GM18868 (cell line): ENCODE measurements around the gene CDC42BPB.
"Not testable (repeated sequence)": the region's sequence is repeated elsewhere in the genome, so short reads cannot be mapped to it uniquely, and the experiment has no call there.

Experiments
- ATAC-seq: cut with Tn5 transposase; IDR thresholded peaks from one replicate; pipeline ENCODE4 v1.9.1; 2021; ENCODE audit warnings: mild to moderate bottlenecking, moderate library complexity; ENCODE audit not compliant: unreplicated experiment

CDC42BPB gene

GRCh38 chr14:102905116-102906108, 151.9 kb downstream of the CDC42BPB start:
- ATAC-seq: no peak

DNA sequence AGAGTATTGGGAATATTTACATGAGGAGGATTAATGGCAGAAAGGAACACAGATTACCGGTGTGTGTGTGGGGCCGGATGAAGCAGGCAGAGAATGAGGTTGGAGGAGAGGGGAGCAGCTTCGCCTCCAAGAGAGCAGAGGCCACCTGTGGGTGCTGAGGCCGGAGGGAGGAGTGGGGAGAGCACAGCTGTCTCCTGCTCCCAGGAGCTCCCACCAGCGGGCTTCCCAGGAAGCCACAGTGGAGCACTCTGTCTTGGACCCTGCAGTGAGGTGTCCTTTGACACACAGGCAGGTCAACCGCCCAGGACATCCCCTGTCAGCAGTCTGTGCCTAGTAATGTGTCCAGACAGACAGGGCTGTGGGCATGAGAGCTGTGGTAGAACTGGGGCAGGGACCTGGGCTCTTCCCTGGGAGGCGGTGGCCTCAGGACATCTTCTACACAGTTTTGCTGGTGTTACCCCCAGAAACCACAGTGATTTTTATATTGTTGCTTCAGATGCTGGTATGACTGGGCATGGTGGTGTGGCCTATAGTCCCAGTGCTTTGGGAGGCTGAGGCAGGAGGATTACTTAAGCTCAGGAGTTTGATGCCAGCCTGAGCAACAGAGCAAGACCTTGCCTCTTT, 153.3 kb downstream of the CDC42BPB start:
- no peak for ATAC-seq

DNA sequence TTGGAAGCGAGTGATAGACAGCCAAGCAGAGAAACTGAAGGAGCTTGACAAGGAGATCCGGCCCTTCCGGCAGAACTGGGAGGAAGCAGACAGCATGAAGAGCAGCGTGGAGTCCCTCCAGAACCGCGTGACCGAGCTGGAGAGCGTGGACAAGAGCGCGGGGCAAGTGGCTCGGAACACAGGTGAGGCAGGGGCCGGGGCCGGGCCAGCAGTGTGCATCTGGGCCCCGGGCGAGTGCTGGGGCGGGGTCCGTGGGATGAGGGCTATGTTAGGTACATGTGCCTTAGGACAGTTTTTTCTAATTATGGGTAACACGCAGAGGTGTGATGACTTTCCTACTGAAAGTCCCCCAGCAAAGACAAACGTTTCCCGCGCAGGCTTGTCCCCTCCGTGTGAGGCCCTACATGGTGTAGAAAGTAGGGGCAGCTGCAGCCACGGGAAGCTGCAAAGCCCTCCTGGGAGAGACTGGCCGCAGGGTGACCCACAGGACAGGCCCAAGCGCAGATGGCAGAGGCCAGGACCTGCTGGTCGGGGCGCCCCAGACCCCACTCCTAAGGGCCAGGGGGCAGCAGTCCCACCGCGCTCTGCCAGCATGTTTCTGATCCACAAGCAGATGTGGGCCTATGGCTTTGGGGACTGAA, 154.0 kb downstream of the CDC42BPB start:
- ATAC-seq: no peak

GRCh38 chr14:102902523-102903247, 154.7 kb downstream of the CDC42BPB start:
- ATAC-seq: no peak

DNA sequence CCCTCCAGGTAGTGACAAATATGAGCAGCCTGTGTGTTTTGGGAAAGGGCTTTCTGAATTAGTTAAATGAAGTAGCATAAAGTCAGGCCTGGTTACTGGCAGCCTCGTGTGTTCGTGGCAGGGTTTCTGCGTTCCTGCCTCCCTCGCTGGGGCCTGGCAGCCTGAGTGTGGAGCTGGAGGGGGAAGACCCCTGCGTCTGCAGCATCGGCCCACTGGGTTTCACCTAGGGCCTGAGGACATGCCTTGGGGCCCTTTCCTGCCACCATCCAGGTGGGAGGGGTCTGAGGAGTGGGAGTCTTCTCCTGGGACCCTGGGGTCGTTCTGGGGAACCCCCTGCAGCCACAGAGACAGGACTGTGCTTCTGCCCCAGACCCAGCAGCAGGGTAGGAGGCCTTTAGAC, 155.3 kb downstream of the CDC42BPB start:
- ATAC-seq: peak; percentile 14

- ATAC-seq: peak; percentile 78
Observed at GRCh38 chr14:102901633-102902032, 155.7 kb downstream of the CDC42BPB start.

GRCh38 chr14:102900631-102901571, 156.4 kb downstream of the CDC42BPB start:
- peak; percentile 64 for ATAC-seq

GRCh38 chr14:102899516-102899900, 157.8 kb downstream of the CDC42BPB start:
- no peak for ATAC-seq

- no peak for ATAC-seq
Observed at GRCh38 chr14:102898776-102899515, 158.4 kb downstream of the CDC42BPB start.

DNA sequence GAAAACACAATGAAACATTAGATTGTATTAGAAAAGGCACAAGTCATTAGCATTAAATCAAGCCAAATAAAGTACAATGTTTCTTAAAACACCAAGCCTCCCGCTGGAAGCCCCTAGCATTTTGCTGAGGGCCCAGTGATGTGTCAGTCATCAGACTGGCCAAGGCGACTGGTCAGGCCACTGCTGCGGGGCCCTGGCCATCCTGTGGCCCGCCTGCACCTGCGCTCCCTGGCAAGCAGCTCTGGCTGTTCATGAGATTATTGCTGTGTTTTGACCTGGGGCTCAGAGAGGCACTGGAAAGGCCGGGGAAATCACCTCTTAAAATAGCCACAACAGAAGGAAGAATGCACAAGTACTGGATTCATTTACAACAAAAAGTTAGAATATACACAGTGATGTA, 159.1 kb downstream of the CDC42BPB start:
- no peak for ATAC-seq

GRCh38 chr14:102897299-102898027, 159.9 kb downstream of the CDC42BPB start:
- ATAC-seq: no peak

- not testable (repeated sequence) for ATAC-seq
Observed at GRCh38 chr14:102896735-102897134, 160.6 kb downstream of the CDC42BPB start.

DNA sequence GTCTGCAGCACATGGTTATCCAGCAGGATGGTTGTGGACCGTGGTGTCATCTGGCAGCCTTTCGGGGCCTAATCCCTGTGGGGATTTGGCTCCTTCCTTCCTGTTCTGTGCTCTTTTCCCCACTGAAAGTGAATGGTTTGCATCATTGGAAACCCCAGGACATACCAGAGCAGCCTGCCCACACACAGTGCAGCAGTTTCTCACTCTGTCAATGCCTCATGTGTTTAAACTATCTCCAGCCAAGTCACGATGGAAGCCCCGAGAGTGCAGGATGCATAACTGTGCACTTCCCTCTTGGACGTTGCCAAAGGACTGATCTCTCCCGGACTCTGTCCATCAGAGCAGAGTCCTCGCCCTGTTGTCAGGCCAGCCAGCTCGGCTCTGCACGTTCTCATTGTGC, 163.9 kb downstream of the CDC42BPB start:
- no peak for ATAC-seq

GRCh38 chr14:102892651-102893050, 164.7 kb downstream of the CDC42BPB start:
- ATAC-seq: no peak

- ATAC-seq: no peak
Observed at GRCh38 chr14:102891556-102891955, 165.8 kb downstream of the CDC42BPB start.

DNA sequence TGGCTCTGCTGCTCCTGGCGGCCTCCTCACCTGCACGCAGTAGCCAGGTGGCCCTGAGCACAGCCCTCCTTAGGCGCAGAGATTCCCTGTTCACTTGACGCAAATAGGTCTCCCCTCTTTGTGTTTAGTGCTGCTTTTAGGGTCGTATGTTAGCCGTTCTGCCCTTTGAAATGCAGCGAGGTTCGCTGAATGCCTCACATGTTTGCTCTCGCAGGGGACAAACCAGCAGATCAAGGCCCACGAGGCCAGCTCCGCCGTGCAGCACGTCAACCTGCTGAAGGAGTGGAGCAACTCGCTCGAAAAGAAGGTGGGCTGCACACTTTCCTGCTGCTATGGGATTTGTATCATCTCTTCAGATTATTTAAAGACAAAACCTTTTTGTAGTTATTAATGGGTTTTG, 166.2 kb downstream of the CDC42BPB start:
- ATAC-seq: no peak

- ATAC-seq: no peak
Observed at GRCh38 chr14:102889615-102890014, 167.7 kb downstream of the CDC42BPB start.

DNA sequence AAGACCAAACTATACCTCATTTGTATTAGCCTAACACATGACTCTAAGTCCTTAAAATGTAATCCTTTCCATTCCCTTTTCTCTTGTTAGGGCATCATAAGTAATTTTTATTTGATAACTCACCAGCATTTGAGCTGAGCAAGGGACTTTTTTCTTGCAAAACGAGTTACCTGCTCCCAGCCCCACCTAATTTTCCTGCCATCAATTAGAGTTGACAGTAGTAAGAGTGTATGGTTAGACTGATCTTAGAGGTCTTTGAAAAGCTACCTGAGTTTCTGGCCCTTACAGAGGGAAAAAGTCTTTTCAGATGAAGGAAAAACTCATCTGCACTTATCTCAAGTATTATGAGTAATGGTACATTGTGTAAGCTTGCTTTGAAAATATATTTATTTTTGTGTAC, 168.6 kb downstream of the CDC42BPB start:
- no peak for ATAC-seq
